ENCODE measurements around the gene CNIH1. TPM values are rescaled to one million over a fixed set of nuclear protein-coding genes. Genes with fewer than 3 reads are reported as not detected.
A peak's percentile ranks its signal among the peaks of the same experiment; 100 is the strongest.
"Not testable (repeated sequence)": the region's sequence is repeated elsewhere in the genome, so short reads cannot be mapped to it uniquely, and the experiment has no call there.

Gene CNIH1
- total RNA-seq, 1 donor, result 326 TPM

DNA sequence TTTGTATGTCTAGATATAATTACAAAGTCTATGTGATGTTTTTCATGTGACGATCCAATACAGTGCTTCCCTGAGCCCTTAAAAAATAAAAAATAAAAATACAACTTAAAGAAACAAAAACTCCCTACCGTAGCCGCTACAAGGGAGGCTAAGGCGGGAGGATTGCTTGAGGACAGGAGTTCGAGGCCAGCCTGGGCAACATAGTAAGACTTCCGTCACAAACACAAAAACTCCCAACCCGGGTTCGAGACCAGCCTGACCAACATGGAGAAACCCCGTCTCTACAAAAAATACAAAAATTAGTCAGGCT, 45.0 kb downstream of the CNIH1 start:
- TF ChIP-seq, protein P1, sequence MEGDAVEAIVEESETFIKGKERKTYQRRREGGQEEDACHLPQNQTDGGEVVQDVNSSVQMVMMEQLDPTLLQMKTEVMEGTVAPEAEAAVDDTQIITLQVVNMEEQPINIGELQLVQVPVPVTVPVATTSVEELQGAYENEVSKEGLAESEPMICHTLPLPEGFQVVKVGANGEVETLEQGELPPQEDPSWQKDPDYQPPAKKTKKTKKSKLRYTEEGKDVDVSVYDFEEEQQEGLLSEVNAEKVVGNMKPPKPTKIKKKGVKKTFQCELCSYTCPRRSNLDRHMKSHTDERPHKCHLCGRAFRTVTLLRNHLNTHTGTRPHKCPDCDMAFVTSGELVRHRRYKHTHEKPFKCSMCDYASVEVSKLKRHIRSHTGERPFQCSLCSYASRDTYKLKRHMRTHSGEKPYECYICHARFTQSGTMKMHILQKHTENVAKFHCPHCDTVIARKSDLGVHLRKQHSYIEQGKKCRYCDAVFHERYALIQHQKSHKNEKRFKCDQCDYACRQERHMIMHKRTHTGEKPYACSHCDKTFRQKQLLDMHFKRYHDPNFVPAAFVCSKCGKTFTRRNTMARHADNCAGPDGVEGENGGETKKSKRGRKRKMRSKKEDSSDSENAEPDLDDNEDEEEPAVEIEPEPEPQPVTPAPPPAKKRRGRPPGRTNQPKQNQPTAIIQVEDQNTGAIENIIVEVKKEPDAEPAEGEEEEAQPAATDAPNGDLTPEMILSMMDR (IDR thresholded peaks at IDR 0.05; ENCODE audit: insufficient read depth, low read length), result no peak
- peak overlapping the region; percentile 70 for H3K4me3 ChIP-seq (ENCODE audit: low read depth, low read length)
- DNase-seq (ENCODE audit: low read depth), result no peak

DNA sequence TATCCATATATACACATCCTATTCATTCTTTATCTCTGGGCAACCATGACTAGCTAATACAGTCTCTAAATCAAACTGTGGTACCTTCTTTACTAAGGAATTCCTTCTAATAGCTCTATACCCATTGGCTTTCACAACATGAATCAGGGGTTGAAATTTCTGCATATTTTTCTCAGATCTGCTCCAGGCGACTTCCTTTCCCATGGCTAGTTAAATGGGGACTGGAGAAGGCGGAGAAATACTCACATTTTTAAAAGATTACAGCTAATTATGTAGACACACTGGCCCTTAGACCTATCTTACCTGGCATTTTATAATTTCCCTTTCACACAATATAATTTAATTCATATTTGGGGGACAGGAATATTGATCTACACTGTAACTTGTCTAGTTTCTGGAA, 45.5 kb downstream of the CNIH1 start:
- TF ChIP-seq, protein P1 (IDR thresholded peaks at IDR 0.05; ENCODE audit: insufficient read depth, low read length), result no peak
- DNase-seq (ENCODE audit: low read depth), result no peak
- H3K4me3 ChIP-seq (ENCODE audit: low read depth, low read length), result no peak overlapping the region

DNA sequence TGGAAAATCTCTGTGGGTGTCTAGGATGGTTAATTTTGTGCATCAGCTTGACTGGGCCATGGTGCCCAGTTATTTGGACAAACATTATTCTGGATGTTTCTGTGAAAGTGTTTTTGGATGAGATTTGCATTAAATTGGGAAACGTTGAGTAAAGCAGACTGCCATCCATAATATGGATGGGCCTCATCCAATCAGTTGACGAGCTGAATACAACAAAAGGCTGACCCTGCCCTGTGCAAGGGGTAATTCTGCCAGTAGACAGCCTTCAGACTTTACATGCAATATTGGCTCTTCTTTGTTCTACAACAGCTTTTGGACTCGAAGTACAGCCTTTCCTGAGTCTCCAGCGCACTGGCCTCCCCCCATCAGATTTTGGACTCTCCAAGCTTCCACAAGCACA, 45.9 kb downstream of the CNIH1 start:
- DNase-seq (ENCODE audit: low read depth), result no peak
- H3K4me3 ChIP-seq (ENCODE audit: low read depth, low read length), result no peak overlapping the region
- TF ChIP-seq, protein P1 (IDR thresholded peaks at IDR 0.05; ENCODE audit: insufficient read depth, low read length), result no peak

DNA sequence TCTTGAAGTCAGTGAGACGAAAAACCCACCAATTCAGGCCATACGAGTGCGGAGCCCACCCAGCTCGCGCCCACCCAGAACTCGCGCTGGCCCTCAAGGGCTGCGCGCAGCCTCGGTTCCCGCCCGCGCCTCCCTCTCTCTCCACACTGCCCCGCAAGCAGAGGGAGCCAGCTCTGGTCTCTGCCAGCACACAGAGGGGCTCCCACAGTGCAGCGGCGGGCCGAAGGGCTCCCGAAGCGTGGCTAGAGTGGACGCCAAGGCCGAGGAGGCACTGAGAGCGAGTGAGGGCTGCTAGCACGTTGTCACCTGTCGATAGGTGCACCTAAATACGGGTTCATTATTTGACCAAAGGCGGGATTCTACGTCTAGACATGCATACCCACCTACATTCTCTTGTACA, 46.6 kb downstream of the CNIH1 start:
- H3K4me3 ChIP-seq (ENCODE audit: low read depth, low read length), result no peak overlapping the region
- TF ChIP-seq, protein P1 (IDR thresholded peaks at IDR 0.05; ENCODE audit: insufficient read depth, low read length), result no peak
- DNase-seq (ENCODE audit: low read depth), result no peak

DNA sequence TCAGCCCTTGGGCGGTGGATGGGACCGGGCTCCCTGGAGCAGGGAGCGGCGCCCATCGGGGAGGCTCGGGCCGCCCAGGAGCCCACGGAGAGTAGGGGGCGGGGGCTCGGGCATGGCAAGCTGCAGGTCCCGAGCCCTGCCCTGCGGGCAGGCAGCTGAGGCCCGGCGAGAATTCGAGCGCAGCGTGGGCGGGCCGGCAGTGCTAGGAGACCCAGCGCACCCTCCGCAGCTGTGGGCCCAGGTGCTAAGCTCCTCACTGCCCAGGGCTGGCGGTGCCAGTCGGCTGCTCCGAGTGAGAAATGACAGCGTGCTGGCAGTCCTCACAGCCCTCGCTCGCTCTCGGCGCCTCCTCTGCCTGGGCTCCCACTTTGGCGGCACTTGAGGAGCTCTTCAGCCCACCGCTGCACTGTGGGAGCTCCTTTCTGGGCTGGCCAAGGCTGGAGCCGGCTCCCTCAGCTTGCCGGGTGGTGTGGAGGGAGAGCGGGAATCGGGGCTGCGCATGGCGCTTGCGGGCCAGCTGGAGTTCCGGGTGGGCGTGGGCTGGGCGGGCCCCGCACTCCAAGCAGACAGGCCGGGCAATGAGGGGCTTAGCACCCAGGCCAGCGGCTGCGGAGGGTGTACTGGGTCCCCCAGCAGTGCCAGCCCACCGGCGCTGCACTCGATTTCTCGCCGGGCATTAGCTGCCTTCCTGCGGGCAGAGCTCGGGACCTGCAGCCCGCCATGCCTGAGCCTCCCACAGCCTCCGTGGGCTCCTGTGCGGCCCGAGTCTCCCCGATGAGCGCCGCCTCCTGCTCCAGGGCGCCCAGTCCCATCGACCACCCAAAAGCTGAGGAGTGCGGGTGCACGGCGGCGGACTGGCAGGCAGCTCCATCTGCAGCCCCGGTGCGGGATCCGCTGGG, 47.9 kb downstream of the CNIH1 start:
- H3K4me3 ChIP-seq (ENCODE audit: low read depth, low read length); DNase-seq (ENCODE audit: low read depth): not testable (repeated sequence)

DNA sequence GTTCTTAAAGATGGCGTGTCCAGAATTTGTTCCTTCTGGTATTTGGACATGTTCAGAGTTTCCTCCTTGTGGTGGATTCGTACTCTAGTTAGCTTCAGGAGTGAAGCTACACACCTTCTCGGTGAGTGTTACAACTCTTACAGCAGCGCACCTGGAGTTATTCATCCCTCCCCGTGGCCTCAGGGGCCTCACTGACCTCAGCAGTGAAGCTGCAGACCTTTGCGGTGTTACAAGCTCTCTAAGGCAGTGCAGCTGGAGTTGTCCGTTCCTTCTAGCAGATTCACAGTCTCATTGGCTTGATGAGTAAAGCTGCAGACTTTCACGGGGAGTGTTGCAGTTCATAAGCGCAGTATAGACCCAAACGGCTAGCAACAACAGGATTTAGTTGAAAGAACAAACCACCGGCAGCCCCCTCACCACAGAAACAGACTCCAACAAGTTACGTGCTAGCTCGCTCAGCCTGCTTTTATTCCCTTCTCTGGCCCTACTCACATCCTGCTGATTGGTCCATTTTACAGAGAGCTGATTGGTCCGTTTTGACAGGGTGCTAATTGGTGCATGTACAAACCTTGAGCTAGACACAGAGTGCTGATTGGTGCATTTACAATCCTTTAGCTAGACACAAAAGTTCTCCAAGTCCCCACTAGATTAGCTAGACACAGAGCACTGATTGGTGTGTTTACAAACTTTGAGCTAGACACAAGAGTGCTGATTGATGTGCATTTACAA, 48.9 kb downstream of the CNIH1 start:
- TF ChIP-seq, protein P1 (IDR thresholded peaks at IDR 0.05; ENCODE audit: insufficient read depth, low read length), result no peak
- no peak overlapping the region for H3K4me3 ChIP-seq (ENCODE audit: low read depth, low read length)
- DNase-seq (ENCODE audit: low read depth), result no peak

DNA sequence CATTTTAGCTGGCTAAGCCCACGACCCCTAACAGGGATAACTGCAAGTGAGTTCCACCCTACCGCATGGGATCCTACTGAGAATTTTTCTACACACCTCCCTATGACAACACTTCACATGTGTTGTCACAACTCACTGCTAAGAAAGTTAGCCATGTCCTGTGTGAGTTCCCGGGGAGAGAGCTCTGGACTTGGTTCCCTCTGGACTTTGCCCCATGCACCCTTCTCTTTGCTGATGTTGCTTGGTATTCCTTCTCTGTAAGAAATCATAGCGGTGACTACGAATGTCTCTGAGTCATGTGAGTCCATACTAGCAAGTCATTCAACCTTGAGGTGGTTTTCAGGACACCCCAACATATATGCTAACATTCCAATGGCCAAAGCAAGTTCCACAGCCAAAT, 53.8 kb downstream of the CNIH1 start:
- no peak overlapping the region for H3K4me3 ChIP-seq (ENCODE audit: low read depth, low read length)
- no peak for DNase-seq (ENCODE audit: low read depth)
- TF ChIP-seq, protein P1 (IDR thresholded peaks at IDR 0.05; ENCODE audit: insufficient read depth, low read length), result no peak

Data from fibroblast of the aortic adventitia (primary cell).